IMR-90 (cell line): ENCODE results near the gene SUGCT.

Source experiments
- FOS ChIP-seq: fragments of 150-350 bp; IDR thresholded peaks from 2 replicates; pipeline ENCODE4 v1.6.1; 2016; ENCODE audit warnings: low read depth, low read length
- MXI1 ChIP-seq: IDR thresholded peaks from 2 replicates; pipeline ENCODE4 v1.6.1; 2012; ENCODE audit warnings: low read depth, mild to moderate bottlenecking, low read length, moderate library complexity, borderline replicate concordance
- POLR2A ChIP-seq: IDR thresholded peaks from 2 replicates; pipeline ENCODE4 v1.6.1; 2012; ENCODE audit warnings: mild to moderate bottlenecking, low read depth, low read length
- RCOR1 ChIP-seq: IDR thresholded peaks from 2 replicates; pipeline ENCODE4 v1.6.1; 2012; ENCODE audit warnings: mild to moderate bottlenecking, low read length, improper control_type of control experiment; ENCODE audit not compliant: insufficient replicate concordance
- RFX5 ChIP-seq: IDR thresholded peaks from 2 replicates; pipeline ENCODE4 v1.8.0; 2012; ENCODE audit warnings: low read depth, mild to moderate bottlenecking, low read length, moderate library complexity
- TF ChIP-seq, protein P1 (sequence below): conservative IDR thresholded peaks from 2 replicates; pipeline ENCODE4 v1.5.1; 2012; ENCODE audit warnings: mild to moderate bottlenecking, low read depth, low read length, improper control_type of control experiment
- TF ChIP-seq, protein P2 (sequence below): fragments of 150-350 bp; IDR thresholded peaks from 2 replicates; pipeline ENCODE4 v1.6.1; 2017; ENCODE audit warnings: mild to moderate bottlenecking, antibody characterized with exemption, low read length, low read depth

DNA sequence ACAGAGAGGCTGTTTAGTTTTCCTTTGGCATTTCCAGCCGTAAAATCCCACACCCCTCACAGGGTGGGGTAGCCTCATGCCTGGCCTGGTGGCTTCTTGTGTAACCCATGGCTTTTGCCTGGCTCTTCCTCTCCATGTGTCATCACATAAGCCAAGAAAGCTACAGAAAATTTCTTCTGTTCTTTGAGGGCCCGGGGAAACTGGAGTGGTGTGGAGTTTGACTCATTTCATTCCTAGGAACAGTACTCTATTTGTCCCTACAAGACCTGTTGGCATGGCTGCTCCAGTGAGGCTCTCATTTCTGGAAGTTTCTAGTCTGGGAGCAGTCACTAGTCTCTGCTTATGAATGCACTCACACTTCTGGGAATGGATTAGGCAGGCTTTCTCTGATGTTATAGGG is 523.9 kb downstream of the SUGCT start:
- TF ChIP-seq, protein P1, sequence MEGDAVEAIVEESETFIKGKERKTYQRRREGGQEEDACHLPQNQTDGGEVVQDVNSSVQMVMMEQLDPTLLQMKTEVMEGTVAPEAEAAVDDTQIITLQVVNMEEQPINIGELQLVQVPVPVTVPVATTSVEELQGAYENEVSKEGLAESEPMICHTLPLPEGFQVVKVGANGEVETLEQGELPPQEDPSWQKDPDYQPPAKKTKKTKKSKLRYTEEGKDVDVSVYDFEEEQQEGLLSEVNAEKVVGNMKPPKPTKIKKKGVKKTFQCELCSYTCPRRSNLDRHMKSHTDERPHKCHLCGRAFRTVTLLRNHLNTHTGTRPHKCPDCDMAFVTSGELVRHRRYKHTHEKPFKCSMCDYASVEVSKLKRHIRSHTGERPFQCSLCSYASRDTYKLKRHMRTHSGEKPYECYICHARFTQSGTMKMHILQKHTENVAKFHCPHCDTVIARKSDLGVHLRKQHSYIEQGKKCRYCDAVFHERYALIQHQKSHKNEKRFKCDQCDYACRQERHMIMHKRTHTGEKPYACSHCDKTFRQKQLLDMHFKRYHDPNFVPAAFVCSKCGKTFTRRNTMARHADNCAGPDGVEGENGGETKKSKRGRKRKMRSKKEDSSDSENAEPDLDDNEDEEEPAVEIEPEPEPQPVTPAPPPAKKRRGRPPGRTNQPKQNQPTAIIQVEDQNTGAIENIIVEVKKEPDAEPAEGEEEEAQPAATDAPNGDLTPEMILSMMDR, result no peak
- TF ChIP-seq RFX5 (no peak), MXI1 (no peak), RCOR1 (no peak), POLR2A (no peak), FOS (no peak)
- TF ChIP-seq, protein P2, sequence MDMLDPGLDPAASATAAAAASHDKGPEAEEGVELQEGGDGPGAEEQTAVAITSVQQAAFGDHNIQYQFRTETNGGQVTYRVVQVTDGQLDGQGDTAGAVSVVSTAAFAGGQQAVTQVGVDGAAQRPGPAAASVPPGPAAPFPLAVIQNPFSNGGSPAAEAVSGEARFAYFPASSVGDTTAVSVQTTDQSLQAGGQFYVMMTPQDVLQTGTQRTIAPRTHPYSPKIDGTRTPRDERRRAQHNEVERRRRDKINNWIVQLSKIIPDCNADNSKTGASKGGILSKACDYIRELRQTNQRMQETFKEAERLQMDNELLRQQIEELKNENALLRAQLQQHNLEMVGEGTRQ, result no peak
